ENCODE results near the gene KDM4D.

DNA sequence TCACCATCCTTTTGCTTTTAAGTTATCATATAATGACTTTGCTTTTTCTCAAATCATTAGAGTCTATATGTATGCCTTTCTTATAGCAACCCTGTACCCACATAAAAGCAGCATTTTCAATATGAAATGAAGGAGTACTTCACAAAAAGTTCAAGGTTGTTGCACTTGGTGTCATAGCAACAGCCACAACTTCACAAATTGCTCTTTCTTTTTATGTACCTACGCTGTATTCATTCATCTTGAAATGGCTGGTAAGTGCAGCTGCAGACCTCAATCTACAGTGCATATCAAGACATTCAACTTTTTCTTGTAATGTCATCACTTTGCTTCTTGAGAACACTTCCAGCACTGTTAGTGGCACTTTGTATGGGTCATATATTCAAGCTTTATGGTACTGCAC, 18.8 kb upstream of the KDM4D start:
- TF ChIP-seq, protein P1, sequence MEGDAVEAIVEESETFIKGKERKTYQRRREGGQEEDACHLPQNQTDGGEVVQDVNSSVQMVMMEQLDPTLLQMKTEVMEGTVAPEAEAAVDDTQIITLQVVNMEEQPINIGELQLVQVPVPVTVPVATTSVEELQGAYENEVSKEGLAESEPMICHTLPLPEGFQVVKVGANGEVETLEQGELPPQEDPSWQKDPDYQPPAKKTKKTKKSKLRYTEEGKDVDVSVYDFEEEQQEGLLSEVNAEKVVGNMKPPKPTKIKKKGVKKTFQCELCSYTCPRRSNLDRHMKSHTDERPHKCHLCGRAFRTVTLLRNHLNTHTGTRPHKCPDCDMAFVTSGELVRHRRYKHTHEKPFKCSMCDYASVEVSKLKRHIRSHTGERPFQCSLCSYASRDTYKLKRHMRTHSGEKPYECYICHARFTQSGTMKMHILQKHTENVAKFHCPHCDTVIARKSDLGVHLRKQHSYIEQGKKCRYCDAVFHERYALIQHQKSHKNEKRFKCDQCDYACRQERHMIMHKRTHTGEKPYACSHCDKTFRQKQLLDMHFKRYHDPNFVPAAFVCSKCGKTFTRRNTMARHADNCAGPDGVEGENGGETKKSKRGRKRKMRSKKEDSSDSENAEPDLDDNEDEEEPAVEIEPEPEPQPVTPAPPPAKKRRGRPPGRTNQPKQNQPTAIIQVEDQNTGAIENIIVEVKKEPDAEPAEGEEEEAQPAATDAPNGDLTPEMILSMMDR (IDR thresholded peaks at IDR 0.05), result no peak
- no peak for TF ChIP-seq POLR2A (IDR thresholded peaks at IDR 0.05)

All from body of pancreas (tissue), 4 donors.